LoVo (cell line): ENCODE data around the gene ANKFY1.
"Not testable (repeated sequence)": the region's sequence is repeated elsewhere in the genome, so short reads cannot be mapped to it uniquely, and the experiment has no call there.

Source experiments
- DNase-seq: peaks from one replicate; pipeline ENCODE4 v3.0.0-alpha.2; 2016; ENCODE audit warnings: low spot score

The ANKFY1 gene

DNA sequence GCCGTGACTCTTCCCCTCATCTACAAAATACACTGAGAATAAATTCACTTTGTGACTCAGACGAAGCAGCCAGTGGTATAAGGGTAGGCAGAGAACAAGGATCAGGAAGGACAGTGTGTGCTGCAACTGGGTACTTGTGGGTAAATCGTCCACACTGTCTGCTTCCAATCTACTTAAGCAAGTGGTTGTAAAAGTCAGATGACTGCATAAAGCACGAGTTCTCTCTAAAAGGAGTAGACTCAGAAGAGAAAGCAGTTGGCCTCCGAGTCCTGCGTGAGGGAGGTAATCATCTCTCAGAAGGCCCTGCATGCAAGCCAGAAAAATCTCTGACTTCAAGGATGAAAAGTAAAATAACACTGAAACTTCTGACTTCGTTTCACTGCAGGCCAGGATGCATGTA lies 43.1 kb downstream of the ANKFY1 start:
- no peak for DNase-seq

GRCh38 chr17:4219241-4219640 lies 44.5 kb downstream of the ANKFY1 start:
- DNase-seq = no peak

GRCh38 chr17:4215882-4216570 lies 47.8 kb downstream of the ANKFY1 start:
- no peak for DNase-seq

DNA sequence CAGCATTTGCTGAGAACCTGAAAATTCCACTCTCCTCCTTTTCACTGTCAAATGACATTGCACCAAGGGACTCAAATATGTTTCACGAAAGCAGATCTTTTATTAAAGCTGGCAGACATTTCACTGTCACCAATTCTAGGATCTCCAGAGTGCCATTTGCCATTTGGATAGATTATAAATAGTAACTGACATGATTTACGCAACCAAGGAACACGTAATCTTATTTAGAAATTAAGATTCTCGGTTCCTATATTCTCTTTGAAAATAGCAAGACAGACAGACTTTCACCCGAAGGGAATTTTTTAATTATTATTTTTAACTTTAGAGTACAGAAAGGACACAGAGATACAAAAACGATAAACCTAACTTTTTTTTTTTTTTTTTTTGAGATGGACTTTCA lies 49.6 kb downstream of the ANKFY1 start:
- DNase-seq = no peak

DNA sequence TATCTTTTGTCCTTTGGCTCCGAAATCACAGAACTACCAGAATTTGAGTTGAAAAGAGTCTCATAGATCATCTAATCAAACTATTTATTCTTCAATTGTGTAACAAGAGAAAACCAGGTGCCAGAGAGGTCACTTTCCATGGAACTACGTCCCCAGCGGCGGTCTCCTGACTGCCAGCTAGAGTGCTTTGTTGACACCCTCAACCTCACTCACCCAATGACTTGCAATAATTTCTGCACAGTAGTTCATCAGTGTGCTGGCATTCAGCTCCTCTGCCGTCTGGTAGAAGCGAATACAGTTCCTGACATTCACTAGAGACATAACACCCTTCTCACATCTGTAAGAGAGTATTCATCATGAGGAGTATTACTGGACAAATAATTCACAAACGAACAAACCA lies 54.2 kb downstream of the ANKFY1 start:
- DNase-seq = no peak

- no peak for DNase-seq
Observed at GRCh38 chr17:4208238-4208637, 55.5 kb downstream of the ANKFY1 start.

- no peak for DNase-seq
Observed at GRCh38 chr17:4206962-4207361, 56.8 kb downstream of the ANKFY1 start.

DNA sequence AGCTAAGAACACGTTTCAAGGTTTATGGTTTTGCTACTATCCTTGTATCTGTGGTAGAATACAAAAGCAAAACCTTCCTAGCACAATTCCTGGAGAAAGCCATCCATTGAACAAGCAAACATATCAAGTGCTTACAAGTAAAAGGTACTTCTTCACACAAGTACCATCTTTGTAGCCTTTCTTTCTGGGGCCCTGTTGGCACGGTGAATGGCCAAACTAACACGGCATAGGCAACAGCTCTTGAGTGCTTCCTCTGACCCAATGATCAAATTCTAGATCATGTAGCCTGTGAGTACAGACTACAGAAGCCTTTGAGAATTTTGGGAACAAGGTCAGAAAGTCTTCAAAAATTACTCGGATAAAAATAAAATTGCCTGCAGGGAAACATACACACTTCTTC lies 57.9 kb downstream of the ANKFY1 start:
- DNase-seq = no peak

- DNase-seq = no peak
Observed at GRCh38 chr17:4204710-4205173, 59.0 kb downstream of the ANKFY1 start.

- no peak for DNase-seq
Observed at GRCh38 chr17:4204190-4204589, 59.6 kb downstream of the ANKFY1 start.

GRCh38 chr17:4201226-4201625 lies 62.6 kb downstream of the ANKFY1 start:
- DNase-seq = no peak

GRCh38 chr17:4199818-4200402 lies 63.9 kb downstream of the ANKFY1 start:
- peak; percentile 37 for DNase-seq

DNA sequence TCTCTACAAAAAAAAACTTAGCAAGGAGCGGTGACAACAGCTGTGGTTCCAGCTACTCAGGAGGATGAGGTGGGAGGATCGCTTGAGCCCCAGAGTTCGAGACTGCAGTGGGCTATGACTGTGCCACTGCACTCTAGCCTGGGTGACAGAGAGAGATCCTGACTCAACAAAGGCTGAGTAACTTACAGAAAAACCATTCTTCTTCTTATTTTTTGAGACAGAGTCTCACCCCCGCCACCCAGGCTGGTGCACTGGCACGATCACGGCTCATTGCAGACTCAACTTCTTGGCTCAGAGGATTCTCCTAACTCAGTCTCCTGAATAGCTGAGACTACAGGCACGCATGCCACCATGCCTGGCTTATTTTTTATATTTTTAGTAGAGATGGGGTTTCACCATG lies 64.8 kb downstream of the ANKFY1 start:
- no peak for DNase-seq

GRCh38 chr17:4195306-4195705 lies 68.5 kb downstream of the ANKFY1 start:
- DNase-seq = no peak

DNA sequence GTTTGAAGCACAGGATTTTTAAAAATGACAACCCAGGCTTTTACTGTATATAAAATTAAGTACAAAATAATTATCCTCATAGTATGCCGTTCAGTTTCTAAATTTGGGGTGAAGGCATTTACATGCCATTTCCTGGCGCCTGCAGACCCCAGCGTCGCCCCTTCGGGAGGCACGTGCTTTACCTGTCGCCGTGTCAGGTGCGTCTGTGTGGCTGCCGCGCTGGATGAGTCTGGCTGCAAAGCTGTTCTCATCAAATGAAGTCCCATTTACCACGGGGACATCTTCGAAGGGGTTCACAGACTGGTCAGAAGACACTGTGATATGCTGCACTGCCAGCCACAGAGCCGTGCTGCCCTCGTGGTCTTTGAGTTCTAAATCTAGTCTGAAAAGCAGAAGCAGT lies 69.0 kb downstream of the ANKFY1 start:
- no peak for DNase-seq

- DNase-seq = not testable (repeated sequence)
Observed at GRCh38 chr17:4190791-4191190, 73.0 kb downstream of the ANKFY1 start.

DNA sequence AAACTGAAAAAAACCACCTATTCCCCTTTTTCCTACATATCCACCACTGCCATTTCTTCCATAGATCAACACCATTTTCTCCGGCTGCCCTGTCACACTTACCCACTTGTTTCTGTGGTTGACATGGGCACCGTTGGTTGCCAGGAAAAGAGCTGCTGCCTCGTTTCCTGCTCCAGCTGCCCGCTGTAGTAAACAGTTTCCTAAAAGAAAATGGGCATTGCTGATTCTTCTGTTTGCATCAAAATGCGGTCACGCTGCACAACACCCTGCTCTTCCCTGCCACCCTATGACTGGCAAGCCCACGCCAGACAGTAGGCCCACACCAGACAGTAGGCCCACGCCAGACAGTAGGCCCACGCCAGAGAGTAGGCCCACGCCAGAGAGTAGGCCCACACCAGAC lies 74.5 kb downstream of the ANKFY1 start:
- no peak for DNase-seq

GRCh38 chr17:4188076-4188475 lies 75.7 kb downstream of the ANKFY1 start:
- DNase-seq = no peak

GRCh38 chr17:4187076-4187475 lies 76.7 kb downstream of the ANKFY1 start:
- no peak for DNase-seq

GRCh38 chr17:4186357-4186881 lies 77.4 kb downstream of the ANKFY1 start:
- no peak for DNase-seq

GRCh38 chr17:4185656-4186055 lies 78.1 kb downstream of the ANKFY1 start:
- no peak for DNase-seq

DNA sequence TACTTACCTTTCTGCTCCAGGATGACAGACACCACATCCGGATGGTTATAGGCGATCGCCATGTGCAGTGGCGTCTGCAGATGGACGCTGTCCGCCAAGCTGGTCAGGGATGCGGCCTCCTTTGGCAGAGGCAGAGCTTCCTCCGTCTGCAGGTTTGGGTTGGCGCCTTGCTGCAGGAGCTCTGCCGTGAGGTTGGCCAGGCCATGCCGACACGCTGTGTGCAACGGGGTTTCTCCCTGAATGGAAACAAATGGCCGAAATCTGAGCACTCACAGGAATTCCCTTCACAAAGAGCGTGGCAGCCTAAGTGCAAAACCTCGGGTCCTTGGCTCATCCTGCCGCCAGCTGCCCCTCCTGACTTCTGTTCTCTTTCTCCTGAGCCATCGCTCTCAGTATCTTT lies 79.0 kb downstream of the ANKFY1 start:
- DNase-seq = no peak

DNA sequence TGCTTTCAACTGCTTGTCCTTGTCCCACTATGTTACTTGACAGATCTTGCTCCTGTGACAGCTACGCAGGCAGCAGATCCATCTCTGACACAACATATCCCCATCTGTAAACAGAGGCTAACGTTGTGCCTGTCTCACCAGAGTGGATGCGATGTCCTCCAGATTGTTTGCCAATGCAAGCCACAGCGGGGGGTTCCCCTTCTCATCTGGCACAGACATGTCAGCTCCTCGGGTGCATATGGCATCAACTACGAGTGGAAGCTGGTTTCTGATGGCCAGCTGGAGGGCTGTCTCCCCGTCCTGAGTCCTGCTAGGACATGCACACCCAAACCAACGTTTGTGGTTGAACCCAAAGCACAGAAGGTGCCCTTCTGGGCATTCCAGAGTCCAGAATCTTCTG lies 81.7 kb downstream of the ANKFY1 start:
- DNase-seq = no peak

GRCh38 chr17:4180791-4181190 lies 83.0 kb downstream of the ANKFY1 start:
- DNase-seq = no peak
